ENCODE results near the gene STIM1.
"Not testable (repeated sequence)": the region's sequence is repeated elsewhere in the genome, so short reads cannot be mapped to it uniquely, and the experiment has no call there.

Gene STIM1

DNA sequence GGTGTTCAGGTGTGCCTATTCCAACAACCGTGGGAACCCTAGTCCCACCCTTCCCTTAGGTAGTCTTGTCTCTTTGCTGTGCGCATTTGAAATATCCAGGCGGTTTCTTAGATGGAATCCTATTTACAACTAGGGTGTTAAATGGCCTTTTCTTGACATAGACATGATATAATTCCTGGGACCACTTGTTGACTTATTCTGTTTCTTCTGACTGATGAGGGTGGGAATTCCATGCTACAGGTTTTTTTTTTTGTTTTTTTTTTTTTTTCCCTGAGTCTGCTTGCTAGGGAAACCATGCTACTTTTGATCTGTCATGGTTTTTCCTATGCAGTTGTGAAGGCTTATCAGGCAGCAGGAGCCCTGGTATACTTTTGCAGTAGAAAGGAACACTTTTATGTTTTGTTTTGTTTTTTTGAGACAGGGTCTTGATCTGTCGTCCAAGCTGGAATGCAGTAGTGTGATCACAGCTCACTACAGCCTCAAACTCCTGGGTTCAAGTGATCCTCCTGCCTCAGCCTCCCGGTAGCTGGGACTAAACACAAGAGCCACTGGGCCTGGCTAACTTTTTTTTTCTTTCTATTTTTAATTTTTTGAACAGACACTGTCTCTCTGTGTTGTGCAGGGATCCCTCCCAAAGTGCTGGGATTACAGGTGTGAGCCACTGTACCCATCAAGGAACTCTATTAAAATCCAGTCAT lies 1.5 kb downstream of the STIM1 start:
- DNase-seq: no peak

GRCh38 chr11:3857628-3858027 lies 2.2 kb downstream of the STIM1 start:
- no peak for DNase-seq

DNA sequence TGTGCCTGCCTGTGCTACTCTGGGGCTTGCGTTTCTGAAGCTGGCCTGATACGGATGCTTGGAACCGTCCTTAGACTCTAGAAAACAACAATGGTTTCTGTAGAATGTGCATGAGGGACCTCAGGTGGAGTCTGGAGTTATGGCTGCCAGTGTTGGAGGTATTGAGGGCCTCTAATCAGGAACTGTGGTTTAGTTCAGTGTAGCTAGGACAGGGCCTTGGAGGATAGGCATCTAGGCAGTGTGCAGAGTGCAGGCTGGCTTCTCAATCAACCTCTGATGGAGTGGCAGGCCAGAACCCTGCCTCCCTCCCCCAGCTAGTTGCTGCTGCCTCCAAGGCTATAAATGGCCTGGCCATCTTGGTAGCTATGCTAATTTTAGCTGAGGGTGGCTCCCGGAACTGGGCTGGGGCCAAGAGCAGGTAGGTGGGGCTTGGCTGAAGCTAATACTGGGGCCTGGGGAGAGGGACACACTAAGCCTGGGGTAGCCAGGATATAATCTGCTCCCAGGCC lies 4.0 kb downstream of the STIM1 start:
- DNase-seq: no peak

- no peak for DNase-seq
Observed at GRCh38 chr11:3860375-3860774, 4.9 kb downstream of the STIM1 start.

DNA sequence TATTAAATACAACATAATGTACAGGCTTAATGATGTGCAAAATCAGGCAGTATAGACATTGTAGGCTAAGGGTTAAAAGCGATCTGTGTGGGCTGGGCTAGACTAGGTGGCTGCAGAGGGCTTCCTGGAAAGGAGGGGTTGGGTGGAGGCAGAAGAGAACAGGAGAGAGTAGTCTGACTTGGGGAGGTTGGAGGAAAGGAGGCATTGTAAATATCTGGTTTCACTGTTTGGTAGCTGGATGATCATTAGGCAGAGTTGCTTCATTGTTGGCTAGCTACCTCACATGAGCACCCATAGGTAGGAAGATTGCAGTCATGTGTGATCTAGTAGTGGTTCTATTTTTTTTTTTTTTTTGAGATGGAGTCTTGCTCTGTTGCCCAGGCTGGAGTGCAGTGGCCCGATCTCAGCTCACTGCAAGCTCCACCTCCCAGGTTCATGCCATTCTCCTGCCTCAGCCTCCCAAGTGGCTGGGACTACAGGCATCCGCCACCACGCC lies 5.5 kb downstream of the STIM1 start:
- not testable (repeated sequence) for DNase-seq

DNA sequence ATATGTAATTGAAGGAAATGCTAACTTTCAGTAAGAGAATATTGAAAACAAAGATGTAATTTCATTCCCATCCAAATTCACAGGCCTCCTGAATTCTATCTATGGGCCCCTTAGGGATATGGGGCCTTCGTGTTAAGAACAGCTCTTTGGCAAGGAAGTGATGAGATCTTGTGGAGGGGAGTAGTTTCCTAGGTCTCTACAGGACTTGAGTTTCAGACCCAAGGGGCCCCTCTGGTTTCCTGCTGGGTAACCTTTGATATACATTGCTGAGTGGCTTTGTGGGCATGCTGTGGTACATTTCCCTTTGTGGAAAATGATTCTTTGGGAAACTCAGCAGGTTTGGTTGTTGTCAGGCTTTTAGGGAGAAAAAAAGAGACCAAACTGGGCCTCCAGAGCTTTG lies 6.2 kb downstream of the STIM1 start:
- DNase-seq: no peak

GRCh38 chr11:3865388-3866193 lies 10.1 kb downstream of the STIM1 start:
- no peak for DNase-seq

- DNase-seq: no peak
Observed at GRCh38 chr11:3866206-3866605, 10.7 kb downstream of the STIM1 start.

GRCh38 chr11:3866836-3867208 lies 11.4 kb downstream of the STIM1 start:
- no peak for DNase-seq

DNA sequence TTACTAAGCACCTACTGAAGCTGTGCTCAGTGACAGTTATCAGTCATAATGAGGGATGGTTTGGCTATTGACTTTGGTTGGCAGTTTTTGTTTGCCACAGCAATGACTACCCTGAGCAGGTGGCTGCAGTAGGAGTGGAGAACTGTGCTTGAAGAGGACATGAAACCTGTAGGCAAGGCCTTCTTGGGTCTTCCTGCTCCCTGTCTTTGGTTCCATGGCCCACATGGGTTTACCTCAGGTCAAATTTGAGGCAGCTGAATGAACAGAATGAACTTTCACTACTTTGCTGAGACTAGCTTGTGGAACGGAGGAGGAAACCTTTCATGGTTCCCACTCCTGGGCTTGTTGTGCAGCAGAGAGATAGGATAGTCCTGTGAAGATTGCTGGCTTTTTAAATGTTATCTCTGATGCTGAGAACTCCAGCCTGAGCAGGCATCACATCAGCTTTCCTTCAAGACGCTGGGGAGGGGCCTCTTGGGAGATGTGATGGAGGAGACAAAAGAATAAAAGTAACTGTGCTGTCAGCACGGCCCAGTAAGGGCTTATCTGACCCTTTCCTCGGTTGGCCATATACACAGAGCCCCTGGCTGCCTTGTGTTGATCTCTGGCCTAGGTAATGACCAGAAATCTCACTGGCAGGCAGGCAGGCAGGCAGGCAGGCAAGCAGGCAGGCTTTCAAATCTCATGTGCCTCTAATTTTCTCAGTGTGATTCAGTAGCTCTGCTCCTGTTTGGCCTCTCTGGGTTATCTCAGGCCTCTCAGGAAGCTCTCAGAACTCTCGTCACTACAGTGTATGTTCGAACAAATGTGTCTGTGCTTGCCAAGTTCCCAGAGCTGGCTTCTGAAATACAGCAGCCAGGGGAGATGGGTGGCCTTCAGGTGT lies 12.0 kb downstream of the STIM1 start:
- no peak for DNase-seq

- DNase-seq: no peak
Observed at GRCh38 chr11:3873712-3874349, 18.4 kb downstream of the STIM1 start.

DNA sequence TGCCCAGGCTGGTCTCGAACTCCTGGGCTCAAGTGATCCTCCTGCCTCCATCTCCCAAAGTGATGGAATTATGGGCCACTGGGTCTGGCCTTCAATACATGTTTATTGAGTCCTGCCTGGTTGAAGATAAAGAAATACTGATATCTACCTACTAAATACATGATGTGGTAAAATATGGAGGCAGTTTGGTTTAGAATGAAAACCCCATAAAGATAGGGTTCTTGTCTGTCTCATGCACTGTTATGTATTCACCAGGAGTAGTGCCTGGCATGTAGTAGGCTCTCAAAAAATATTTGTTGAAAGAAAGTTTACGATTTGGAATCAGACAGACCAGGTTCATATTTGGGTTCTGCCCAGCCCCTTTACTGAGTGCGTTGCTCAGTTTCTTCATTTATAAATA lies 21.1 kb downstream of the STIM1 start:
- DNase-seq: no peak

- DNase-seq: no peak
Observed at GRCh38 chr11:3877364-3878257, 22.1 kb downstream of the STIM1 start.

DNA sequence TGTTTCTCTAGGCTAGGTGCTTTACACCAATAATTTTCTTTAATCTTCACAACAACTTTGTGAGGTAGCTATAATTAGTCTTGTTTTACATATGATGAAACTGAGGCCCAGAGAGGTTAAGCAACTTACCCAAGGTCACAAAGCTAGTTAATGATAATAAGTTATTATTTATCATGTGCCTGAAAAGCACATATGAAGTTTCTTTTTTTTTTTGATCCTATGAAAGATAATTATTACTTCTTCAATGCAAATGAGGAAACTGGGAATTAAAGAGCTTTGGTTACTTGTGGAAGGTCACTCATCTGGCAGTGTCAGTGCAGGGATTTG lies 22.8 kb downstream of the STIM1 start:
- DNase-seq: no peak

- DNase-seq: no peak
Observed at GRCh38 chr11:3879216-3879966, 23.9 kb downstream of the STIM1 start.

- no peak for DNase-seq
Observed at GRCh38 chr11:3879967-3880542, 24.6 kb downstream of the STIM1 start.

- DNase-seq: no peak
Observed at GRCh38 chr11:3880724-3881123, 25.3 kb downstream of the STIM1 start.

DNA sequence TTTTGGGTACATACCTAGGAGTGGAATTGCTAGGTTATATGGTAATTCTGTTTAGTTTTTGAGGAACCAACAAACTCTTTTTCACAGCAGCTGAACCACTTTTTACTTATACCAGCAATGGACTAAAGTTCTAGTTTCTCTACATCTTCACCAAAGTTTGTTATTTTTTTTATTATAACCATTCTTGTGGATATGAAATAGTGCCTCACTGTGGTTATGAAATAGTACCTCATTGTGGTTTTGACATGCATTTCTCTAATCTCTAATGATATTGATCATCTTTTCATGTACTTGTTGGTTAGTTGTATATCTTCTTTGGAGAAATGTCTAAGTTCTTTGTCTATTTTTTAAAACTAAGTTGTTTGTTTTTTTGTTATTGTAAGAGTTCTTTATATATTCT lies 27.2 kb downstream of the STIM1 start:
- no peak for DNase-seq

DNA sequence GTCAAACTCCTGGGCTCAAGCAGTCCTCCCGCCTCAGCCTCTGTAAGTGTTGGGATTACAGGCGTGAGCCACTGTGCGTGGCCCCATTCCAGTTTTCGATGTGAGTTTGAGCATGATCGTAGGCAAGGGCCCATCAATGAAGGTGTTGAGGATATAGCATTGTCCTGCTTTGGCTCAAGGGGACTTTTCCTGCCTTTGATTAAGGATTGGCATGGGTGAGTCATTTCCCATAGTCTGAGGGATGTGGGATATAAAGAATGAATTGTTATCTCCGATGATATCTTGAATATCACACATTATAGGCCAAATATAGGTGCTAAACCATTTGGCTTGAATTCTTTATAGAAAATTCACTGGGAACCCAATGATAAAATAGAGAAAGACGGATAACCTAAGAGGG lies 30.4 kb downstream of the STIM1 start:
- no peak for DNase-seq

DNA sequence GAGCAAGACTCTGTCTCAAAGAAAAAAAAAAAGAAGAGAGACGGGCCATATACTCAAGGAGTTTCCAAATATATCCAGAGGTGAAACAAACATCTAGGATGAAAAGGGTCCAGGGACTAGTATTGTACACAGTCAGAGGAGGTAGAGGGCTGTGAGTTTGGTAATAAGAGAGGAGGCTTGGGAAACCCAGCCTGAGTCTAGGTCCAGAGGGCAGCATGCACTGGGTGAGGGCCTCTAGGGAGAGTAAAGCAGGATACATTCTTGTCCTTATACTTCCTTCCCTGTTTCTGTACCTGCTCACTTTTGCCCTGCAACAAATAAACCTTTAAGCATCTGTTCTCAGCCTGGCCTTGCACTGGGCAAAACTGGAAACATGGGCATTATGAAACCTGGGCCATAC lies 31.5 kb downstream of the STIM1 start:
- DNase-seq: no peak

GRCh38 chr11:3888876-3889275 lies 33.4 kb downstream of the STIM1 start:
- no peak for DNase-seq
